SU-DHL-6 (cell line): Measurements from ENCODE around the gene CCDC88C.

Experiments
- H2AFZ ChIP-seq: fragments of 200-600 bp; sonication (generic); 2 replicates; pipeline ENCODE4 v1.6.1; 2014; ENCODE audit warnings: low read depth, mild to moderate bottlenecking, moderate library complexity, mixed read lengths, antibody characterized with exemption, low read length; ENCODE audit not compliant: severe bottlenecking
- H3F3A ChIP-seq: fragments of 200-600 bp; shearing (Covaris generic); 2 replicates; pipeline ENCODE4 v1.6.0; 2016; ENCODE audit warnings: antibody characterized with exemption, mild to moderate bottlenecking; ENCODE audit not compliant: insufficient read depth
- H3K27ac ChIP-seq: fragments of 200-600 bp; sonication (generic); 2 replicates; pipeline ENCODE4 v1.5.1; 2016; ENCODE audit warnings: low read depth, mild to moderate bottlenecking, low read length, moderate library complexity, mixed read lengths
- H3K27me3 ChIP-seq: fragments of 200-600 bp; sonication (generic), shearing (Covaris generic); 2 replicates; pipeline ENCODE4 v1.6.0; 2014; ENCODE audit warnings: mild to moderate bottlenecking, low read length
- H3K36me3 ChIP-seq: fragments of 200-600 bp; sonication (generic); 2 replicates; pipeline ENCODE4 v1.6.1; 2014; ENCODE audit warnings: mild to moderate bottlenecking, low read length, mixed read lengths
- H3K4me2 ChIP-seq: fragments of 300-600, 200-600 bp; shearing (Covaris generic), sonication (generic); 2 replicates; pipeline ENCODE4 v1.6.0; 2014; ENCODE audit warnings: low read length, low read depth, mild to moderate bottlenecking; ENCODE audit not compliant: poor library complexity, severe bottlenecking
- H3K4me3 ChIP-seq: fragments of 200-600 bp; sonication (generic); 2 replicates; pipeline ENCODE4 v1.5.1; 2014; ENCODE audit warnings: antibody characterized with exemption, low read length, mild to moderate bottlenecking, mixed read lengths; ENCODE audit not compliant: insufficient read depth, poor library complexity, severe bottlenecking
- H3K79me2 ChIP-seq: fragments of 200-600 bp; sonication (generic); 2 replicates; pipeline ENCODE4 v1.6.1; 2014; ENCODE audit warnings: mild to moderate bottlenecking, low read length, moderate library complexity; ENCODE audit not compliant: insufficient read depth
- H3K9ac ChIP-seq: fragments of 200-600 bp; sonication (generic); 2 replicates; pipeline ENCODE4 v1.7.0; 2014; ENCODE audit warnings: mild to moderate bottlenecking, low read length
- H3K9me2 ChIP-seq: fragments of 200-600 bp; sonication (generic); replicated peaks from 2 replicates; pipeline ENCODE4 v1.6.1; 2014; ENCODE audit warnings: low read length; ENCODE audit not compliant: insufficient read depth
- H3K9me3 ChIP-seq: fragments of 200-600 bp; sonication (generic); 2 replicates; pipeline ENCODE4 v1.6.1; 2014; ENCODE audit warnings: low read length, mixed read lengths; ENCODE audit not compliant: insufficient read depth
- H4K20me1 ChIP-seq: fragments of 200-600 bp; sonication (generic); 2 replicates; pipeline ENCODE4 v1.6.1; 2014; ENCODE audit warnings: low read depth, mild to moderate bottlenecking, antibody characterized with exemption, low read length, moderate library complexity, mixed read lengths
- CTCF ChIP-seq: fragments of 200-600 bp; sonication (generic); IDR thresholded peaks from one replicate; pipeline ENCODE4 v1.5.1; 2017; ENCODE audit warnings: antibody characterized with exemption, mild to moderate bottlenecking, low read length, moderate library complexity; ENCODE audit not compliant: insufficient read depth, poor library complexity, severe bottlenecking
- EZH2phosphoT487 ChIP-seq: fragments of 200-600 bp; sonication (generic), shearing (Covaris generic); conservative IDR thresholded peaks from 2 replicates; pipeline ENCODE4 v1.6.1; 2018; ENCODE audit warnings: mild to moderate bottlenecking, antibody characterized with exemption, low read length, moderate library complexity, mixed read lengths

The CCDC88C gene

GRCh38 chr14:91272341-91273272, 145.0 kb downstream of the CCDC88C start:
- peaks cover 12% of the 10 kb centered on the region; the same call in 1 of the 2 replicates for H3K36me3 ChIP-seq
- no peaks in the 10 kb centered on the region; the same call in 1 of the 2 replicates for H4K20me1 ChIP-seq
- no peaks in the 10 kb centered on the region for H3K9me3 ChIP-seq
- H2AFZ ChIP-seq, result no peak overlapping the region
- no peaks in the 10 kb centered on the region for H3K9me2 ChIP-seq
- H3K4me3 ChIP-seq, result no peak overlapping the region
- no peak overlapping the region for H3K9ac ChIP-seq
- TF ChIP-seq EZH2phosphoT487 (no peak), CTCF (no peak)
- H3K27me3 ChIP-seq, result no peaks in the 10 kb centered on the region
- no peak overlapping the region for H3K4me2 ChIP-seq
- H3K27ac ChIP-seq, result no peak overlapping the region
- 0 out of 2 replicates have a peak, but pooled peaks cover 5% of the 10 kb centered on the region for H3F3A ChIP-seq
- no peaks in the 10 kb centered on the region for H3K79me2 ChIP-seq

GRCh38 chr14:91271639-91272038, 146.0 kb downstream of the CCDC88C start:
- H3K36me3 ChIP-seq, result peaks cover 8% of the 10 kb centered on the region; the same call in 1 of the 2 replicates
- no peak for TF ChIP-seq CTCF
- no peak for TF ChIP-seq EZH2phosphoT487

GRCh38 chr14:91270619-91271018, 147.0 kb downstream of the CCDC88C start:
- Histone ChIP-seq H3F3A (peaks cover 17% of the 10 kb centered on the region), H3K79me2 (no peaks in the 10 kb centered on the region), H3K4me3 (no peak overlapping the region), H3K9me3 (no peaks in the 10 kb centered on the region), H3K27ac (no peak overlapping the region), H3K4me2 (no peak overlapping the region), H3K27me3 (no peaks in the 10 kb centered on the region), H4K20me1 (no peaks in the 10 kb centered on the region; the same call in 1 of the 2 replicates), H3K36me3 (0 out of 2 replicates have a peak, but pooled peaks cover 6% of the 10 kb centered on the region), H2AFZ (no peak overlapping the region), H3K9ac (no peak overlapping the region), H3K9me2 (no peaks in the 10 kb centered on the region)
- TF ChIP-seq CTCF, result no peak
- TF ChIP-seq EZH2phosphoT487, result no peak

More at GRCh38 chr14:91271639-91272038, 146.0 kb downstream of the CCDC88C start:
- H3K79me2 ChIP-seq, result no peaks in the 10 kb centered on the region
- no peaks in the 10 kb centered on the region for H3K27me3 ChIP-seq
- H2AFZ ChIP-seq, result no peak overlapping the region
- H3K9me2 ChIP-seq, result no peaks in the 10 kb centered on the region
- no peak overlapping the region for H3K4me3 ChIP-seq
- no peaks in the 10 kb centered on the region for H3K9me3 ChIP-seq
- H4K20me1 ChIP-seq, result no peaks in the 10 kb centered on the region; the same call in 1 of the 2 replicates
- H3K27ac ChIP-seq, result no peak overlapping the region
- H3K4me2 ChIP-seq, result no peak overlapping the region
- H3F3A ChIP-seq, result peaks cover 10% of the 10 kb centered on the region
- no peak overlapping the region for H3K9ac ChIP-seq
